ENCODE results near the gene FAT1. TPM values are rescaled to one million over a fixed set of nuclear protein-coding genes. Genes with fewer than 3 reads are reported as not detected.
A peak's percentile ranks its signal among the peaks of the same experiment; 100 is the strongest.

The FAT1 gene
- total RNA-seq, 4 donors from 2014 or later: 91.2 to 133 (median 105) TPM

GRCh38 chr4:186557486-186557885 lies 166.2 kb downstream of the FAT1 start:
- no peaks in the 10 kb centered on the region for H3K36me3 ChIP-seq
- peaks cover 16% of the 10 kb centered on the region for H3K4me1 ChIP-seq
- WGBS: 43% methylated on average over 3 of the region's 3 CpGs
- H3K27ac ChIP-seq: no peak overlapping the region
- DNase-seq (ENCODE audit: low spot score in 2 of 2): no peak
- no peaks in the 10 kb centered on the region for H3K9me3 ChIP-seq
- no peak for TF ChIP-seq POLR2AphosphoS5 (IDR thresholded peaks at IDR 0.05)
- TF ChIP-seq EP300 (IDR thresholded peaks at IDR 0.05): no peak
- TF ChIP-seq CTCF (IDR thresholded peaks at IDR 0.05): no peak
- TF ChIP-seq POLR2A (IDR thresholded peaks at IDR 0.05): no peak
- H3K4me3 ChIP-seq: no peak overlapping the region
- peaks cover 38% of the 10 kb centered on the region for H3K27me3 ChIP-seq

- Histone ChIP-seq H3K36me3 (no peaks in the 10 kb centered on the region), H3K4me1 (peaks cover 16% of the 10 kb centered on the region), H3K9me3 (no peaks in the 10 kb centered on the region), H3K4me3 (no peak overlapping the region), H3K27ac (no peak overlapping the region), H3K27me3 (peaks cover 41% of the 10 kb centered on the region)
- 71% methylated on average over 7 of the region's 7 CpGs for WGBS
- TF ChIP-seq CTCF (IDR thresholded peaks at IDR 0.05) (no peak), POLR2A (IDR thresholded peaks at IDR 0.05) (no peak), POLR2AphosphoS5 (IDR thresholded peaks at IDR 0.05) (no peak), EP300 (IDR thresholded peaks at IDR 0.05) (no peak)
- DNase-seq (ENCODE audit: low spot score in 2 of 2): no peak
Measured at GRCh38 chr4:186557061-186557460, 166.6 kb downstream of the FAT1 start.

- H3K4me3 ChIP-seq: peak within 1 kb of the TSS; percentile 46
- 9% methylated on average over 23 of the region's 91 CpGs for WGBS
- TF ChIP-seq POLR2AphosphoS5 (IDR thresholded peaks at IDR 0.05) (no peak), EP300 (IDR thresholded peaks at IDR 0.05) (no peak), CTCF (IDR thresholded peaks at IDR 0.05) (no peak), POLR2A (IDR thresholded peaks at IDR 0.05) (no peak)
- H3K36me3 ChIP-seq: no peaks in the 10 kb centered on the region
- H3K9me3 ChIP-seq: no peaks in the 10 kb centered on the region
- H3K27ac ChIP-seq: no peak within 1 kb of the TSS
- H3K4me1 ChIP-seq: peaks cover 16% of the 10 kb centered on the region
- peaks cover 41% of the 10 kb centered on the region for H3K27me3 ChIP-seq
- DNase-seq (ENCODE audit: low spot score in 2 of 2): no peak
Measured at GRCh38 chr4:186554914-186555827, 168.5 kb downstream of the FAT1 start, which contains the start of gene MTNR1A. Gene MTNR1A (minus strand): TSS chr4:186555567. CDS start chr4:186555365, 202 bp downstream.

GRCh38 chr4:186554539-186554913 lies 169.1 kb downstream of the FAT1 start:
- H3K36me3 ChIP-seq: no peaks in the 10 kb centered on the region
- no peak for DNase-seq (ENCODE audit: low spot score in 2 of 2)
- no peaks in the 10 kb centered on the region for H3K9me3 ChIP-seq
- H3K4me1 ChIP-seq: peaks cover 16% of the 10 kb centered on the region
- WGBS: 7% methylated on average over 12 of the region's 12 CpGs
- H3K27ac ChIP-seq: no peak overlapping the region
- peaks cover 41% of the 10 kb centered on the region for H3K27me3 ChIP-seq
- TF ChIP-seq POLR2AphosphoS5 (IDR thresholded peaks at IDR 0.05) (no peak), POLR2A (IDR thresholded peaks at IDR 0.05) (no peak), EP300 (IDR thresholded peaks at IDR 0.05) (no peak), CTCF (IDR thresholded peaks at IDR 0.05) (no peak)
- peak overlapping the region; percentile 46 for H3K4me3 ChIP-seq

- Histone ChIP-seq H3K4me3 (no peak overlapping the region), H3K9me3 (no peaks in the 10 kb centered on the region), H3K27ac (no peak overlapping the region), H3K27me3 (peaks cover 45% of the 10 kb centered on the region), H3K36me3 (no peaks in the 10 kb centered on the region), H3K4me1 (peaks cover 16% of the 10 kb centered on the region)
- DNase-seq (ENCODE audit: low spot score in 2 of 2): no peak
- TF ChIP-seq POLR2A (IDR thresholded peaks at IDR 0.05) (no peak), CTCF (IDR thresholded peaks at IDR 0.05) (no peak), EP300 (IDR thresholded peaks at IDR 0.05) (no peak), POLR2AphosphoS5 (IDR thresholded peaks at IDR 0.05) (no peak)
- WGBS: 77% methylated on average over 13 of the region's 13 CpGs
Measured at GRCh38 chr4:186553717-186554116, 169.9 kb downstream of the FAT1 start.

Data from suprapubic skin (tissue), 4 donors.